ENCODE measurements around the gene DLGAP1. TPM values are rescaled to one million over a fixed set of nuclear protein-coding genes. Genes with fewer than 3 reads are reported as not detected.

DLGAP1 gene
- total RNA-seq, 6 experiments from 2014 or later, result 0.09 to 0.31 (median 0.18) TPM; not detected in 2

GRCh38 chr18:3665204-3665603 lies 789.9 kb downstream of the DLGAP1 start:
- 83% methylated on average over 3 of the region's 3 CpGs for WGBS (ENCODE audit: insufficient coverage, low coverage, low lambda C conversion rate, missing lambda C conversion rate)
- Histone ChIP-seq H3K4me3 (no peak overlapping the region), H3K4me1 (peaks cover 0 to 27% (median 0%) of the 10 kb centered on the region in 4 donors), H3K9me3 (no peaks in the 10 kb centered on the region), H3K27ac (peak overlapping the region in 2 of 3 donors; percentile 56 to 82), H3K27me3 (no peaks in the 10 kb centered on the region), H3K36me3 (no peaks in the 10 kb centered on the region)
- ATAC-seq (no peak), DNase-seq (no peak)
- intact Hi-C loops (cut with DNase I), result loop anchor here (10.0 kb wide), 3 partner anchors 80 to 380 kb away; partner anchors contain the start of gene TGIF1 (in 1 of the 2)
- TF ChIP-seq CTCF (IDR thresholded peaks at IDR 0.05) (no peak), POLR2A (IDR thresholded peaks at IDR 0.05) (no peak)

- DNase-seq (no peak), ATAC-seq (no peak)
- intact Hi-C loops (cut with DNase I), result loop anchor here (10.0 kb wide), 3 partner anchors 80 to 380 kb away; partner anchors contain the start of gene TGIF1 (in 1 of the 2)
- peaks cover 0 to 27% (median 0%) of the 10 kb centered on the region in 4 donors for H3K4me1 ChIP-seq
- peak overlapping the region in 1 of 3 donors; percentile 56 for H3K27ac ChIP-seq
- H3K36me3 ChIP-seq, result no peaks in the 10 kb centered on the region
- no peaks in the 10 kb centered on the region for H3K9me3 ChIP-seq
- H3K4me3 ChIP-seq, result no peak overlapping the region
- no peak for TF ChIP-seq CTCF (IDR thresholded peaks at IDR 0.05)
- TF ChIP-seq POLR2A (IDR thresholded peaks at IDR 0.05), result no peak
- no peaks in the 10 kb centered on the region for H3K27me3 ChIP-seq
- WGBS (ENCODE audit: insufficient coverage, low coverage, low lambda C conversion rate, missing lambda C conversion rate), result 65% methylated on average over 6 of the region's 6 CpGs
Measured at GRCh38 chr18:3664563-3665178, 790.4 kb downstream of the DLGAP1 start.

- H3K4me3 ChIP-seq, result no peak overlapping the region
- no peak for ATAC-seq
- intact Hi-C loops (cut with DNase I), result loop anchor here (10.0 kb wide), 3 partner anchors 79 to 379 kb away; partner anchors contain the start of gene TGIF1 (in 1 of the 2)
Measured at GRCh38 chr18:3663870-3664512, 791.1 kb downstream of the DLGAP1 start.

GRCh38 chr18:3661989-3662388 lies 793.1 kb downstream of the DLGAP1 start:
- peaks cover 0 to 18% (median 0%) of the 10 kb centered on the region in 4 donors for H3K4me1 ChIP-seq
- H3K4me3 ChIP-seq, result no peak overlapping the region
- TF ChIP-seq CTCF (IDR thresholded peaks at IDR 0.05), result no peak
- no peak for TF ChIP-seq POLR2A (IDR thresholded peaks at IDR 0.05)
- no peak overlapping the region for H3K27ac ChIP-seq
- no peak for DNase-seq
- H3K27me3 ChIP-seq, result no peaks in the 10 kb centered on the region
- 70% methylated on average over 1 of the region's 1 CpG for WGBS (ENCODE audit: insufficient coverage, low coverage, low lambda C conversion rate, missing lambda C conversion rate)
- no peaks in the 10 kb centered on the region for H3K36me3 ChIP-seq
- ATAC-seq, result no peak
- H3K9me3 ChIP-seq, result no peaks in the 10 kb centered on the region
- intact Hi-C loops (cut with DNase I), result loop anchor here (10.0 kb wide), 3 partner anchors 77 to 377 kb away; partner anchors contain the start of gene TGIF1 (in 1 of the 2)

More at GRCh38 chr18:3663870-3664512, 791.1 kb downstream of the DLGAP1 start:
- no peak for TF ChIP-seq CTCF (IDR thresholded peaks at IDR 0.05)
- TF ChIP-seq POLR2A (IDR thresholded peaks at IDR 0.05), result no peak
- H3K36me3 ChIP-seq, result no peaks in the 10 kb centered on the region
- peaks cover 0 to 27% (median 0%) of the 10 kb centered on the region in 4 donors for H3K4me1 ChIP-seq
- DNase-seq, result no peak
- H3K9me3 ChIP-seq, result no peaks in the 10 kb centered on the region
- WGBS (ENCODE audit: insufficient coverage, low coverage, low lambda C conversion rate, missing lambda C conversion rate), result 79% methylated on average over 2 of the region's 2 CpGs
- no peaks in the 10 kb centered on the region for H3K27me3 ChIP-seq
- peak overlapping the region in 1 of 3 donors; percentile 12 for H3K27ac ChIP-seq

All from right lobe of liver (tissue), 6 donors.